Breast epithelium (tissue), 3 donors: ENCODE results near the gene TSPAN32.

Experiments used
- POLR2A ChIP-seq: fragments of 450-650 bp; IDR thresholded peaks from one replicate; pipeline ENCODE4 v1.6.1; 2016; ENCODE audit warnings: antibody characterized with exemption, mild to moderate bottlenecking, moderate library complexity
- TF ChIP-seq, protein P1 (sequence below), 3 donors: fragments of 450-650 bp; IDR thresholded peaks; one replicate each; pipeline ENCODE4 v1.5.1; 2016 to 2017; ENCODE audit warnings: antibody characterized with exemption in 3 of 3, mild to moderate bottlenecking in 3 of 3, moderate library complexity in 3 of 3

DNA sequence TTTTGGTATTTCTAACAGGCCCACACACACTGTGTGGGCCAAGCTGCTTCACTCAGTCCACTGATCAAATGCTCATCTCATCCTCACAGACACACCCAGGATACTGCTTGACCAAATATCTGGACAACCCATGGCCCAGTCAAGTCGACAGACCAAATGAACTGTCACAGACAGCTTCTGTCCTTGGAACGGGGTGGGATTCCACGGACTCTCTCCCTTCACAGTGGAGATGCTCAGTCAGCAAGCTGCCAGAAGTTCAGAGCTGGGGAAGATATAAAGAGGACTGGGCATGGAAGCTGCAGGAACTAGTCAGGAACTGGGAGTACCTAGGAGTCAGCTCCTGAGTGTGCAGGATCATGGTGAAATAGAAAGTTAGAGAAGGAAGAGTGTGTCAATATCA, 40.7 kb downstream of the TSPAN32 start:
- TF ChIP-seq POLR2A: no peak
- TF ChIP-seq, protein P1, sequence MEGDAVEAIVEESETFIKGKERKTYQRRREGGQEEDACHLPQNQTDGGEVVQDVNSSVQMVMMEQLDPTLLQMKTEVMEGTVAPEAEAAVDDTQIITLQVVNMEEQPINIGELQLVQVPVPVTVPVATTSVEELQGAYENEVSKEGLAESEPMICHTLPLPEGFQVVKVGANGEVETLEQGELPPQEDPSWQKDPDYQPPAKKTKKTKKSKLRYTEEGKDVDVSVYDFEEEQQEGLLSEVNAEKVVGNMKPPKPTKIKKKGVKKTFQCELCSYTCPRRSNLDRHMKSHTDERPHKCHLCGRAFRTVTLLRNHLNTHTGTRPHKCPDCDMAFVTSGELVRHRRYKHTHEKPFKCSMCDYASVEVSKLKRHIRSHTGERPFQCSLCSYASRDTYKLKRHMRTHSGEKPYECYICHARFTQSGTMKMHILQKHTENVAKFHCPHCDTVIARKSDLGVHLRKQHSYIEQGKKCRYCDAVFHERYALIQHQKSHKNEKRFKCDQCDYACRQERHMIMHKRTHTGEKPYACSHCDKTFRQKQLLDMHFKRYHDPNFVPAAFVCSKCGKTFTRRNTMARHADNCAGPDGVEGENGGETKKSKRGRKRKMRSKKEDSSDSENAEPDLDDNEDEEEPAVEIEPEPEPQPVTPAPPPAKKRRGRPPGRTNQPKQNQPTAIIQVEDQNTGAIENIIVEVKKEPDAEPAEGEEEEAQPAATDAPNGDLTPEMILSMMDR (IDR thresholded peaks at IDR 0.05): no peak
